Endothelial cell (in vitro differentiated cells): ENCODE data around the gene SLCO3A1. TPM values are rescaled to one million over a fixed set of nuclear protein-coding genes. Genes with fewer than 3 reads are reported as not detected.

Source experiments
- DNase-seq: peaks from one replicate; pipeline ENCODE4 v3.0.0; 2021; ENCODE audit warnings: low spot score
- H3K27ac Mint-ChIP-seq: one replicate; pipeline ENCODE4 v1.8.0; 2021; ENCODE audit warnings: mixed read lengths, inconsistent platforms; ENCODE audit not compliant: unreplicated experiment
- H3K27me3 Mint-ChIP-seq: one replicate; pipeline ENCODE4 v1.8.0; 2021; ENCODE audit warnings: mild to moderate bottlenecking, moderate library complexity, mixed read lengths, inconsistent platforms; ENCODE audit not compliant: unreplicated experiment
- H3K36me3 Mint-ChIP-seq: one replicate; pipeline ENCODE4 v1.8.0; 2021; ENCODE audit warnings: mild to moderate bottlenecking, low read depth, mixed read lengths, inconsistent platforms; ENCODE audit not compliant: unreplicated experiment
- H3K4me1 Mint-ChIP-seq: one replicate; pipeline ENCODE4 v1.8.0; 2021; ENCODE audit warnings: mild to moderate bottlenecking, mixed read lengths, inconsistent platforms; ENCODE audit not compliant: unreplicated experiment
- H3K4me3 Mint-ChIP-seq: one replicate; pipeline ENCODE4 v1.8.0; 2021; ENCODE audit warnings: mild to moderate bottlenecking, mixed read lengths, inconsistent platforms; ENCODE audit not compliant: unreplicated experiment
- H3K9me3 Mint-ChIP-seq: one replicate; pipeline ENCODE4 v1.8.0; 2021; ENCODE audit warnings: mixed read lengths, inconsistent platforms; ENCODE audit not compliant: unreplicated experiment
- total RNA-seq: library from RNA; stranded (reverse); fragmentation: NEBNext Ultra II Directional; extraction: Animal tissue kit (Norgen Biotek cat#: 25700); gene quantifications from one replicate; pipeline ENCODE4 v1.2.1, GENCODE V29; 2021; ENCODE audit not compliant: unreplicated experiment
- TF ChIP-seq, protein P1 (sequence below): fragments of 200-600 bp; sonication (generic); IDR thresholded peaks from one replicate; pipeline ENCODE4 v1.5.0; 2021; ENCODE audit warnings: antibody characterized with exemption; ENCODE audit not compliant: unreplicated experiment

The SLCO3A1 gene
- total RNA-seq, 1 donor from 2014 or later = 30.9 TPM

DNA sequence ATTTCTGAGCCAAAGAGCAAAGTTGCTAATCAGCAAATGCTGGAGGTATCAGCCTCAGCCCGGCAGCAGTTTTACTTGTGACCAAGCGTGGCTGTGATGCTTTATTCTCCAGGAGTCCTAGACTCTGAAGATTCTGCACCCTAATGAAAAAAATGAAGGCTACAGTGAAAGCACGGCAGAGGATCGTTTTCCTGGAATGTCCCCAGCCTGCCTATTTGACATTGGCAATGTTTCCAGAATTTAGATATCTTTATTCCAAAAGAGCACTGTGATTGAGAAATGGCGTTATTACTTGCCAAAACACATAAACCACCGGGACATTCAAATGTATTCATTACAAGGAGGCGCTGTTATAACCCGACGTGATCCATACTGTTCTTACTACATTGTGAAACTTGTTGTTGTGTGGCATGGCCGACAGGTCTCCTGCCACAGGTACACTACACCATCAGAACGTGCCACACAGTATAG lies 263.8 kb downstream of the SLCO3A1 start:
- H3K36me3 Mint-ChIP-seq = peaks cover 11% of the 10 kb centered on the region
- no peak for DNase-seq
- H3K4me3 Mint-ChIP-seq = no peak overlapping the region
- H3K27ac Mint-ChIP-seq = no peak overlapping the region
- TF ChIP-seq, protein P1, sequence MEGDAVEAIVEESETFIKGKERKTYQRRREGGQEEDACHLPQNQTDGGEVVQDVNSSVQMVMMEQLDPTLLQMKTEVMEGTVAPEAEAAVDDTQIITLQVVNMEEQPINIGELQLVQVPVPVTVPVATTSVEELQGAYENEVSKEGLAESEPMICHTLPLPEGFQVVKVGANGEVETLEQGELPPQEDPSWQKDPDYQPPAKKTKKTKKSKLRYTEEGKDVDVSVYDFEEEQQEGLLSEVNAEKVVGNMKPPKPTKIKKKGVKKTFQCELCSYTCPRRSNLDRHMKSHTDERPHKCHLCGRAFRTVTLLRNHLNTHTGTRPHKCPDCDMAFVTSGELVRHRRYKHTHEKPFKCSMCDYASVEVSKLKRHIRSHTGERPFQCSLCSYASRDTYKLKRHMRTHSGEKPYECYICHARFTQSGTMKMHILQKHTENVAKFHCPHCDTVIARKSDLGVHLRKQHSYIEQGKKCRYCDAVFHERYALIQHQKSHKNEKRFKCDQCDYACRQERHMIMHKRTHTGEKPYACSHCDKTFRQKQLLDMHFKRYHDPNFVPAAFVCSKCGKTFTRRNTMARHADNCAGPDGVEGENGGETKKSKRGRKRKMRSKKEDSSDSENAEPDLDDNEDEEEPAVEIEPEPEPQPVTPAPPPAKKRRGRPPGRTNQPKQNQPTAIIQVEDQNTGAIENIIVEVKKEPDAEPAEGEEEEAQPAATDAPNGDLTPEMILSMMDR = no peak
- peaks cover 3% of the 10 kb centered on the region for H3K4me1 Mint-ChIP-seq
- peaks cover 9% of the 10 kb centered on the region for H3K9me3 Mint-ChIP-seq
- peaks cover 2% of the 10 kb centered on the region for H3K27me3 Mint-ChIP-seq

- H3K27ac Mint-ChIP-seq = no peak overlapping the region
- H3K9me3 Mint-ChIP-seq = peaks cover 9% of the 10 kb centered on the region
- TF ChIP-seq, protein P1 = no peak
- peaks cover 5% of the 10 kb centered on the region for H3K27me3 Mint-ChIP-seq
- no peak for DNase-seq
- H3K36me3 Mint-ChIP-seq = peaks cover 16% of the 10 kb centered on the region
- H3K4me1 Mint-ChIP-seq = peaks cover 3% of the 10 kb centered on the region
- H3K4me3 Mint-ChIP-seq = no peak overlapping the region
These were observed 264.8 kb downstream of the SLCO3A1 start for GRCh38 chr15:92118162-92118935.

GRCh38 chr15:92118936-92119325 lies 265.4 kb downstream of the SLCO3A1 start:
- Mint-ChIP-seq H3K27ac (no peak overlapping the region), H3K27me3 (peaks cover 5% of the 10 kb centered on the region), H3K36me3 (peaks cover 16% of the 10 kb centered on the region), H3K9me3 (peaks cover 9% of the 10 kb centered on the region), H3K4me3 (no peak overlapping the region), H3K4me1 (peaks cover 8% of the 10 kb centered on the region)
- DNase-seq = no peak
- TF ChIP-seq, protein P1 = no peak

- peaks cover 15% of the 10 kb centered on the region for H3K4me1 Mint-ChIP-seq
- H3K4me3 Mint-ChIP-seq = no peak overlapping the region
- peaks cover 16% of the 10 kb centered on the region for H3K36me3 Mint-ChIP-seq
- H3K27me3 Mint-ChIP-seq = peaks cover 5% of the 10 kb centered on the region
- peaks cover 9% of the 10 kb centered on the region for H3K9me3 Mint-ChIP-seq
- H3K27ac Mint-ChIP-seq = no peak overlapping the region
- TF ChIP-seq, protein P1 = no peak
- DNase-seq = no peak
These were observed 266.7 kb downstream of the SLCO3A1 start for GRCh38 chr15:92120094-92120795.

DNA sequence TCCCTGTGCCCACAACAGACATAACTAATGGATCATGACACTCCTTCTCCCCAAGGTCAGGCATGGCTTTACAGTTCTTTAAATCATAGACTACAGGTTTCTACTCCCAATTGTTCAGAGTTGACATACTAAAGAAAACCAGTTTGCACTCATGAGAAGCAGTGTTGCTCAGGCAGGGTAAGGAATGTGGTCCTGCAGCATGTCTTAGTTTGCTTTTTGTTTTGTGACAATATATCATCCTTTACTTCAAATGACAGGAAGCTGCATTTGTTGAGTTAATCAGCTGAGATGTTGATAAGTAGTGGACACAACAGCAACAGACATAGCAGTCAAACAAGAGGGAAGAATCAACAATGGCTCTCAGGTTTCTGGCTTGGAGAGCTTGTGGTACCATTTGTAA lies 267.5 kb downstream of the SLCO3A1 start:
- Mint-ChIP-seq H3K27me3 (peaks cover 7% of the 10 kb centered on the region), H3K4me3 (no peak overlapping the region), H3K9me3 (peaks cover 9% of the 10 kb centered on the region), H3K36me3 (peaks cover 16% of the 10 kb centered on the region), H3K27ac (no peak overlapping the region), H3K4me1 (peaks cover 15% of the 10 kb centered on the region)
- no peak for DNase-seq
- TF ChIP-seq, protein P1 = no peak
